Measurements from ENCODE around the gene NPW.

- TF ChIP-seq CTCF (IDR thresholded peaks at IDR 0.05) (no peak), POLR2A (IDR thresholded peaks at IDR 0.05) (no peak)
These were observed 37.6 kb upstream of the NPW start for GRCh38 chr16:1982013-1982433.

Measured in heart left ventricle (tissue), 13 donors.